GM21390 (cell line): Measurements from ENCODE around the gene FTHL17.

ENCODE experiments used
- ATAC-seq: cut with Tn5 transposase; IDR thresholded peaks from one replicate; pipeline ENCODE4 v1.9.1; 2021; ENCODE audit not compliant: unreplicated experiment

FTHL17 gene

DNA sequence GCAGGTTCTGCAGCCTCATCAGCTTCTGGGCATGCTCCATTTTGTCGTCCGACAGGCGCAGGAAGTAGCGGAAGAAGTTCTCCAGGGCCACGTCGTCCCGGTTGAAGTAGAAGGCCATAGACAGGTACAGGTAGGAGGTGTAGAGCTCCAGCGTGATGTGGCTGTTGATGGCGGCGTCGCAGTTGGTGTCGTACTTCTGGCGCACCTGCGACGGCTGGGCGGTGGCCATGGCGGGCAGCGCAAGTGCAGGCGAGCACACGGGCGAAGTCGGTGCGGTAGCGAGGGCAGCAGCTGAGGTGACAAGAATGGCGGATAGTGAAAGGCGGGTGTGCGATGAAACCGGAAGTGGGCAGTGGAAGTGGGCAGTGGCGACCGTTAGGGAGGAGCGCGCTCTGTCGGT is at the start of gene FTHL17:
Gene FTHL17, minus strand, starts transcription at position 317 of the 400 bp plus-strand sequence. Its CDS starts 88 bp downstream, at position 229.
- ATAC-seq = no peak

DNA sequence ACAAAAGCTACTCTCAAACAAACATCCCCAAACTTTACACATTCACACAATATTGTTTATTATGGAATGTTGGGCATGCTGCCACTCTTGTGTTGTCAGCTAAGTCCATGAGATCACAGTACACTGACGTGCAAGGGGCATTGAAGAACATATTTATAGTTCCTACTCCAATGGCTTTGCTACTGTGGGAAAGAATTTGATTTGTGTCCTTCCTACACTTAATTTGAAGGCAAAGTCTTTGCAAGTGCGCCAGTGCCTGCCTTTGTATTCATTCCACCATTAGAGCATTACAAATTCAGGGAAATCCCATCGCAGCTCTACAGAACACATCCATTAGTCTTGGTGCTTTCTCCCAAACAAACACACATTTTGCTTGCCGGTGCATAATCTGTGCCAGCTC is 45.4 kb upstream of the FTHL17 start:
- no peak for ATAC-seq

DNA sequence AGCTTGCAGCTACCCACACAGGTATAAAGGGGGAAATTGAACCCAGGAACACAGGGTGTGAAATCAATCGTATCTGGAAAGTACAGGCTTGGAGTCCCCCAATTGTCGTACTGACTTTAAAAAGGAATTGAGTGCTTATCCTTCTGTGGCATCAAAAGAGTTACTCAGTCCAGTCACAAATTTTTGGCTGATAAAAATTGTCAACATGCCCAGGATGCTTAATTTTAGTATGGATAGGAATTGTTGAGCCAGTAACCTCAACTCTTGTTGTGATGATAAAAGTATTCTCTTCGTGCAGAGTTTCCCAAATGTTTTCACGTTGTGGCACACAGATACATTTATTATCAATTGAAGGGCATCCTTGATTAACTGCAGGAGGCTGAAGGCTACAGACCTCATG is 43.6 kb upstream of the FTHL17 start:
- no peak for ATAC-seq

DNA sequence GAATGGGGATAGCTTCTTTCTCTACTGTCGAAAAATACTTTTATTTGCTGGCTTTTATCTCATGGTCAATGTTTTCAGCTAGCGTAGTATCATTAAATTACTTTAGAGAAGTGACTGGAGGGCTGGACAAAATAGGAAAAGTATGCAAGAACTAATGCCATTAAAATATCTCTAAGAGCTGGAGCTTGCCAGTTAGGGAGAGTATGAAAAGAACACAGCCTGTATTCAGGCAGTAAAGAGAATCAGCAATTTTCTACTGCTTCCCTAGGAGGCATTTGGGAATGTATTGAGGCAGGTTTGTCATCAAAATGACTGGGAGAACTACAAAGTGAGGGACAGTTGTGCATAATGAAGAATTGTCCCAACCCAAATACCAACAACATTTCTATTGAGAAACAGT is 43.0 kb upstream of the FTHL17 start:
- no peak for ATAC-seq

DNA sequence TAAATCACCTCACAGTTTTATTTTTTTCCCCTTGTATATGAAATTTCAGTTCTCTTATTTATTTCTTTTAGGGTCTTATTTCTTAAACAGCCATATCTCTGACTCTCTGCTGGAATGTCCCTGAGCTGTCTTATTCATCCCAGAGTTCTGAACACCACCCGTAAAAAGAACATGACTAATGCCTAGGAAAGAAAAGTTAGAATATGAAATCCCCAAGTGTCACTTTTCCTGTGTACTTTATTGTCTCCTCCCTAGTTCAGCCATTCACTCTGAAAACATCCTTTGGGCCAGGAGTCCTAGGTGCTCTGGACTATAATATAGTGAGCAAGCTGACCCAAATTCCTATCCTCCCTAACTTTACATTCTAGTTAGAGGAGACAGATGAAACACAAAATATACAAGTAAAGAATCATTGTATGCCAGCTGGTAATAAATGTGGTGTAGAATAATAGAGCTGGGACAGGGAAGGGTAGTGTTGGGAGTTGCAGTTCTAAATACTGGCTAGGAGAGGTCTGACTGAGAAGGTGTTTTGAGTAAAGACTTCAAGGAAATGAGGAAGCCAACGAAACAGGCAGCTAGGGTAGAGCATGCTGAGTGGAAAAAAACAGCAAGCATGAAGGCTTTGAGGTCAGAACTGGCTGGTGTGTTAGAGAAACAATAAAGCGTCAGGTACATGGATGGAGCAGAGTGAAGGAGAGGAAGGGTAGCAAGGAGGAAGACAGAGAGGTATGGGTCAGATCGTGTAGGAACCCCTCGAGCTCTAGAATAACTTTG is 40.6 kb upstream of the FTHL17 start:
- no peak for ATAC-seq

DNA sequence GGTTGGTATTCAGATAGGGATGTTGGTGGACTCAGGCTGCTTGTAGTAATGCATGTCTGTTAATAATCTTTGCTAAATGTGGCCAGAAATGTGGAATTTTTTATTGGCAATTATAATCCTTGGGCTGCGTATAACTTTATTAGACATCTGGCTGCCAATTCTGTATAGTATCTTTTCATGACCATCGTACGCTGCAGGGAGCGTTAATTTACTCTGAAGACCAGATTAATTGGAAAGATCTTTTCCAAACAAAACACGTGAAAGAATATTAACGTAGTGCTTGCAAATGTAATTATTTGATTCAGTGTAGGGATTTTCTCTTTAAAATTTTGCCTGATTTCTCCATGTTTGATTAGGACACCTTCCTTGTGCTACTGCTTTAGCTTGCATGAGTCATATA is 38.8 kb upstream of the FTHL17 start:
- ATAC-seq = no peak

DNA sequence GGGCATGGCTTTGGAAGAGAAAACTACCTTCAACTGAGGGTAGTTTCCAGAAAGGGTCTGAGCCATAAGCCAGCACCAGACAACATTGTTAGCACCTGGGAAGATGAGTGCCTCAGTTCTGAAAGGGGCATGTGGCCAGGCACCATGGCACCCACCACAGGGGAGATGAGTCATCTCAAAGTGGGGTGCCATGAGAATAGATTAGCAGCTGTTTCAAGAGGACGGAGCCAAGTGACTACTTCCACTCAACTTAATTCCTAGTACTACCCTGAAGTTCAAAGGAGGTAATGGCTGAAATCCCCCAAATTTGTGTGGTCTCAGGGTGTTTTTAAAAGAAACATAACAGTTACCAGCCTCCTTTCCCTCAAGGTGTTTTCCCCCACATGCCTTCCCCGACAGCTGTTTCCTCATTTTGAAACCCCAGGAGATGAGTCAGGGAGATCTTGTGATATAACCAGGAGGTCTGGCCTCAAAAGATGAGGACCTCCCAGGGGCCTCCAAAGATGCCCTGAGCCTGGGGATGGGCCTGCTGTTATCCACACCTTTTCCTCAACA is 27.8 kb upstream of the FTHL17 start:
- ATAC-seq = peak; percentile 69

DNA sequence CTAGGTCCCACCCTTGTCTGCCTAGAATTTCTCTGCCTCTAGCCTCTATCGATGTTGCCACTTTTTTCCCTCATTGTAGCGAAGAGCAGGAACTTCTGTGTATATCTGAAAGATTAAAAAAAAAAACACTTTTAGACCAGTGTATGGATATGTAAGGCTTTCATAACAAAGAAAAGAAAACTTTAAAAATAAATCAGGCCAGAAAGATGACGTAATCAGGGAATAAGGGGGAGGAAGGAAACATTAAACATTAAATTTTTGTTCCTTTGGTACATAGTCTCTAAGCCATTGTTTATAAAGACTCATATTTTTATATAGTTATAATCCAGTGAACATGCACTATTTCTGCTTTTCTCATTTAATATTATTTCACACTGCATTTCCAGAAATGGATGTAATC is 26.2 kb upstream of the FTHL17 start:
- ATAC-seq = no peak

DNA sequence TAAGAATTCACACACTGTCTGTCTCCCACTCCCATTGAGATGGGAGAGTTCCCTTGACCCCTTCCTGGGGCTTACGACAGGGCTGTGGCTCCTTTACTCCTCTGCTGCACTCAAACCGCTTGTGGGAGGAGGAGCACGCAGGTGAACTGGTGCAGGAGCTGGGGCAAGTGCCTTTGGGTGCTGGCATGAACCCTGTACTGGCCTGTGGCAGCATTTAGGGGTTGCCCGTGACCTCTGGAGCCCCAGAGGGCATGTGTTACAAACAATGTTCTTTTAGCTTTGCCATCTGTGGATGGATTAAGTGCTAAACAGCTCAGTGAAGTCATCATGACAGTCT is 21.8 kb upstream of the FTHL17 start:
- ATAC-seq = no peak

DNA sequence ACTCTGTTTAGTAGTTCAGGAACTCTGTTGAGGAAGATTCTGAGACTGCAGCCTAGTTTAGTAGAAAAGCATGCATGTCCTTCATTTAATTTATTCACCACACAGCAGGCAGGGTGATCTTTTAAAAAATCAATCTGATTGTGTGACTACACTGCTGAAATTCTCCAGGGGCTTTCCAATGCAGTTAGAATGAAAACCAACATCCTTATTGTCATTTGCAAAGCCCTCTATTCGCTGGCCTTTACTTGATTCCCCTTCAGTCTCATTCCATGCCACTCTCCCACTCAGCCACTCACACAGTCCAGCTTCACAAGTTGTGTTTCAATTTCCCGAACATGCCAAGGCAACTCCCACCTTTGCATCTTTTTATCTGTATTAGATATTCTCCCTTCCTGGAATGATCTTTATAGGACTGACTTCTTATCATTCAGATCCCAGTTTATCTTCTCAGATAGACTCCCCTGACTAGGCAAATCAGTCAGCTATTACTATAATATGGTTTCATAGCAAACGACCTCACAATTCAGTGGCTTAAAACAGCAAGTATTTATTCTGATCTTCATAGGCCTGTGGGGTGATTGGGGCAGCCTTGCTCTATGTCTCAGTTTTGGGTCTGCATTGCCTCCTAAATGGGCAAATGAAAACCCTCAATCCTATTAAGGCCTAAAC is 21.3 kb upstream of the FTHL17 start:
- no peak for ATAC-seq

DNA sequence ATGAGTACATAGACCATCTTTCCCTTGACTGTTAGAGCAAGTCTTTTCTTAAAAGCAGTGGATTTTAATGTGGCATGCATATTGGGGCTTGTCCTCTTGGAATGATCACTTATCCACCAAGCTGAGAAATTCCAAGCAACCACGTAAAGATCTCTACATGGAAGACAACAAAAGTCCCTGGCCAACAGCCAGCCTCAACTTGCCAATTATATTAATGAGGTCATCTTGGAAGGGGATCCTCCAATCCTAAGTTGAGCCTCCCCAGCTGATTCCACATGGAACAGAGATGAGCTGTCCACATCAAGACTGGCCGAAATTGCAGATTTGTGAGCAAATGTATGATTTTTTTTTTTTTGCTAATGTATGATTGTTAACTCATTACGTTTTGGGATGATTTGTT is 20.6 kb upstream of the FTHL17 start:
- no peak for ATAC-seq

DNA sequence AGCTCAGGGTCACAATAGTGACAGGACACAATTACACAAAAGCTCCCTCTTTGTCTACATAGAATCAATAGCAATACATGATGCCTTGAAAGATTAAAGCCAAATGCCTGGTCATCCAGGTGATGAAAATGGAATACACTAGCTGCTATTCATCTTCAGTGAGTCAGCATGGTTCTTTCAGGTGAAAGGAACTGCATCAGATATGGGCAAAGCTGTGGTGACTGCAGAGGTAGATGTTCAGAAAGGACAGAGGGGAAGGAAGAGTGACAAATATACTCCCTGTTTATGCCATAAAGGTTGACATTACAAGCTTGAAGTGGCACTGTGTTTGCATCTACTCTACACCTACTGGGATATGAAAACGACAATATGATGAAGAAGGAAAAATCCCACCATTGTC is 20.0 kb upstream of the FTHL17 start:
- no peak for ATAC-seq

DNA sequence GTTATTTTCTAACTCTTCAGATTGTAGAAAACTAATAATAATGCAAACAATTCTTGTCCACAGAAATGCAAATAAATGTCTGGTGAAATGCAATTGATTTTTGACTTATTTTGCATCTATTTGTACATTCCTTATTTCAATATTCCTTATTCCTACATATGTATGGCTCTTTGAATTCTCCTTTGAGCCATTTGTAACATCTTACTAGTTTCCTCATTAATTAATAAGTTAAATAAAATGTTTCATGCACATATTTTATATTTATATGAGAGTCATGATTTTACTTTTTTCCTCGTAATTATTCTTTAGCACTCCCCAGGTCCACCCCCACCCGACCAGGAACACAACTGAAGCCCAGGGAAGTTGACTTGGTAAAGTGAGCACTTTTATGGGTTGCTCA is 2.7 kb upstream of the FTHL17 start:
- no peak for ATAC-seq

DNA sequence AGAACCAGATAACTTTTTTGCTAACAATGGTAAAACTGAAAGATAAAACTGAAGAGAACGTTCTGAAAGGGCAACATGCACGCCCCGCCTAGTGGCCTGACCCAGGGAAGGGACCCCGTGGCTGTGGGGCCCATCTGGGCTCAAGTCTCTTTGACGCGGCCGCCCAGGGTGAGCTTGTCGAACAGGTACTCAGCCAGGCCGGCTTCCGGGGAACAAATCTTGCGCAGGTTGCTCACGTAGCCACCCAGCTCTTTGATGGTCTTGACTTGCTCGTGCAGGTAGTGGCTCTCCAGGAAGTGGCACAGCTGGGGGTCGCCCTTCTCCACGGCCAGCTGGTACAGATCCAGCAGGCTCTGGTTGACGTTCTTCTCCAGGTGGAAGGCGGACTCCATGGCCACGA is 579 bp downstream of the FTHL17 start:
- ATAC-seq = no peak

DNA sequence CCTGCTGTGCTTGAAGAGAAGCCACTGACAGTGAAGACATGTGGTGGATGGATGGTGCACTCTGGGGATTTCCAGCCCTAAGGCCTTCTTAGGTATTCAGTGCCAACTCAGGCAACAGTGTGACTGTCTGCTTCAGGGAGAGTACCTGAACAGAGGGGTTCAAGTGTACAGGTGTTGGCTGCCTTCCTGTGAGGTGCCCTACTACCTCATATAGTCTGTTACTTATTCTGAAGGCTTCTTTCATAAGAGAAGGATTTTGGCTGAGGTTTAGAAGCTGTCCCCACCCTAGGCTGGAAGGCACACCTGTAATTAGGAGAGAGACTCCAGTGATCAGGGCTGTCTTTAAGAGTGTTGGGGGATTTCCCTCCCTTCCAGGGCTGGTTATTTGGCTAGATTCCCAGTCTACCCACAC is 1.8 kb downstream of the FTHL17 start:
- peak; percentile 62 for ATAC-seq

DNA sequence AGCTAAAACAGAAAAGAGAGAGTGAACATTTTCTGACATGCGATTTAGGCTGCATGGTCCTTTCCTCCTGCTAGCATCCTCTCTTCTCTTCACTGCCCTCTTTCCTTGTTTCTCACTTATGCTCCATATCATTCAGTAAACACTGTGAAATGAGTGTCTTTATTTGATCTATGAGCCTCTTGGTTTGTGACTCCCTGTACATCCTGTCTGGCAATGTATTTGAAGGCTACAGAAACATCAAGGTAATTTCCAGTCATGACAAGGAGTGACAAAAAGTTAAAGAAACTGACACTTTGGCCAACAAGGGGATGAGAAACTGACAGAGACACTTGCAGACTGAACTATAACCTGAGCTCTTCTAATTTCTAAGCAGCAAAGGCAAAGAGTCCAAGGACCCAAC is 8.7 kb downstream of the FTHL17 start:
- no peak for ATAC-seq

DNA sequence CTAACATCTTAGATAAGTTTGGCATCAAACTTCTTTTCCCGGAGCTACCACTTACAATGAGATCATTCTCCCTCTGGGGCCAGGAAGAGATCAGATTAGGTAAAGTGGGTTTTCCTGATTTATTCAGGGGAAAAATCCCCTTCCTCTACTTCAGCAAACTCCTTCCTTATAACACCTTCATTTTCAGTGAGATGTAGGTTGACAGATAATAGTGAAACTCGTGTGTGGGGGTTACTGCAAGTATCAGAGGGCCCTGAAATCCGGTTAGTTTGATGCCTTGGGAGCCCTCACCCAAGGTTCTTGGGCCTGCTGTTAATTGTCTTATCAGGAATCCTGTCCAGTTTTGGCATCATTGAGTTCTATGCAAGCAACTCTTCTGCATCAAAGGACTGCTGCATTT is 10.8 kb downstream of the FTHL17 start:
- peak; percentile 85 for ATAC-seq

DNA sequence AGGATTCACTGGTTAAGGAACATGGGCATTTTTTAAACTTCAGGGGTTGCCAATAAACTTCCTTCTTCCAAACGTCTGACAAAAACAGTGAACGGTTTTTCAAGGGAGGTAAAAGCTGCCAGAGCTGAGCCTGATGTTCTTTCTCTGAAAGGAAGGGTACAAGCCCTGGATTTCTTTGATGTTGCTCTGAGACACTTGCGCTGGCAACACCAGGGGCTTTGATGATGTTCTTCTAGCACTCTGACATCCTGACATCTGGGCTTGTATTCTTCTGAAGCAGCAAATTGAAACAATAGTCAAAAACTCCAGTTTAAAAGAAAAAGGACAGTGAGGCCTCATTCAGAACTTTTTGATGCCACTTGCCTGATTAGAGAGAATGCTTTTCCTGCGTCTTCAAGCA is 11.8 kb downstream of the FTHL17 start:
- no peak for ATAC-seq

DNA sequence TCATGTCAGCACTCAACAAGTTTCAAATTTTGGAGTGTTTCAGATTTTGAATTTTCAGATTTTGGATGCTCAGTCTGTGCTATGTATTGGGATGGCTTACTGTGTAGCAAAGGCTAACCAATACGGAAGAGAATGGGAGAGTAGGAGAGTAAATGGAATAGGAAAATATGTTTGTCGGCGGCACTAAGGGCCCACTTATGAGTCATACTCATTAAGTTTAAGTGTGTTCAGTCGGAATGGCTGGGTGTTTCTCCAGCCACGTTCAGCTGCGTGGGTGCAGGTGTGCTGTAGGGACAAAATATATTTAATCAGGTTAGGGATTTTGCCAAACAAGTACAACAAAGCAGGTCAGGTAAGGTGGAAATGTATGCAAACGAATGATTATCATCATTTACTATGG is 13.6 kb downstream of the FTHL17 start:
- ATAC-seq = no peak

DNA sequence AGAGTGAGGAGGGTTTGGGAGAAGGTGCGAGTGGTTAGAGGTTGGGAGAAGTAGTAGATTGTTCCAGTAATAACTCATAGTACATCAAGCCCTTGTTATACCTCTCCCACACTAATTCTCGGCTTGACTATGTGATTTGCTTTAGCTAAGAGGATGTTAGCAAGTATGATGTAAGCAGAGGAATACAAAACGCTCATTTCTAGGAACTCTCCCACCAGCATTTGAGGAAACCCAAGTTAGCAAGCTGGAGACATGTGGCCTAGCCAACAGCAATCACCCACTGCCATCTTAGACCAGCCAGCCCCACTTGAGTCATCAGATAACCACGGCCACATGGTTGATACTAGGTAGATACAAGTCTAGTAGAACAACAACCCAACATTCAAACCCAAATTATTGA is 14.2 kb downstream of the FTHL17 start:
- no peak for ATAC-seq

DNA sequence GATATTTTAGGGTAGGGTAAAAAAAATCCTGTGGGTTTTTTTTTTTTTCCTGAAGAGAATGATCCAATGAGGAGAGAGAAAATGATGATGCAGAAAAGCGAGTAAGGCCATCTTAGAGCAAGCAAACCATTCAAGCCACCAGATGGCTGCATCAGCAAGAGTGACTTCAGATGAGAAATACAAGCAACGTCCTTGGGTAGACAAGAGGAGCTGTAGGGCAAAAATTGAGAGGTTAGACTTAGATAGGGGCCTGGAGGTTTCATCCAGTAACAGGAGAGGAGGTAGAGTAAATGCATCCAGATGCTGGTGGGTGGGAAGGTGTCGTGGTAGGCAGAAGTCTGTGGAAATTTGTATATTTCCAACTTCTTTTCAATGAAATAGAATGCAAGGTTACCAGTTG is 14.6 kb downstream of the FTHL17 start:
- no peak for ATAC-seq

DNA sequence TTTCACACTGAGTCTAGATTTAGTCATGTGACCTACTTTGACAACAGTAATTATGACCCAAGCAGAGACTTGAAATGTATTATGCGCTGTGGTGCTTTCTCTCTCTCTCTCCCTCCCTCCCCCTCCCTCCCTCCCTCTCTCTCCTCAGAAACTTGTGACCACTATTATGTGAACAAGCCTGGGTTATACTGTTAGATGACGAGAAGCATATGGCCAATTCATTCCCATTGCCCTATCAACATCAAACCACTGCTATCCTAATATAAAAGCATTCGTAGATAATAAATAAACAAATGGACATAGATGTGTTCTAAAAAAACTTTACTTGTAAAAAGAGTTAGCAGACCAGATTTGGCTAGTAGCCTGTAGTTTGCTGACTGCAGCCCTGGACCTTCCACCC is 18.2 kb downstream of the FTHL17 start:
- ATAC-seq = no peak

DNA sequence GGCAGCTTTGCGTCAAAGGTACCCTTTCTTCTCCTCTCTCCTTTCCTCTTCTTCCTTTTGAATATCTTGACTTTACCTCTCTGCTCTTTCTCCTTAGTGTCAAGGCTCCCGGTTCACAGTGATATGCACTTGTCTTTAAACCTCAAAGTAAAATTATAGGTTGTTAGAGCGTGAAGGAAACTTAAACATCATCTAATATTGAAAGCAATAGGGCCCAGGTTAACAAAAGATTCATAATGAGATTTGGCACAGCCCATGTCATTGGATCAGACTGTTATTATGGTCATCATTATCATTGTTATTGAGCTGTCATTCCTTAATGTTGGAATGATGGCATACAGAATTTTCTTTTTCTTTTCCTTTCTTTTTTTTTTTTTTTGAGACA is 32.5 kb downstream of the FTHL17 start:
- peak; percentile 20 for ATAC-seq
